GM18502 (cell line): Measurements from ENCODE around the gene ERC2.

Experiments used
- ATAC-seq: cut with Tn5 transposase; IDR thresholded peaks from one replicate; pipeline ENCODE4 v1.9.1; 2021; ENCODE audit warnings: mild to moderate bottlenecking; ENCODE audit not compliant: unreplicated experiment, poor library complexity

ERC2 gene

GRCh38 chr3:55562700-55563099, 905.6 kb downstream of the ERC2 start:
- ATAC-seq, result no peak

GRCh38 chr3:55559500-55560423, 908.5 kb downstream of the ERC2 start:
- no peak for ATAC-seq

DNA sequence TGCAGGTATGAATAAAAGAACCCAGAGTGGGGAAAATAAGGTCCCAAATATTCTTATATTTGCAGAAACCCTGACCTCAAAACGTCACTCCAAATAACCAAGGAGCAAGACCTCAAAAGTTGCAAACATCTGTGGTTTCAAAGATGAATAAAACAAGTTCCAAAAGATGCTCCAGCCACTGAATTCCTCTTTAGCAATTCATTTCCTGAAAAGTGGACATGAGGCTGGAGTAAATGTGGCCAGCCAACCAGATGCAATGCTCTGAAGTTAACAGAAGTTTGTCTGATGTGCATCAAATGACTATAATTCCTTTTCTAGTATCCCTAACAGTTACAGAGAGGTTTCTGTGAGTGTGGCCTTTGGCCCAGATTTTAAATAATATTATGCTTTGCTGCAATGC, 910.0 kb downstream of the ERC2 start:
- ATAC-seq, result no peak

DNA sequence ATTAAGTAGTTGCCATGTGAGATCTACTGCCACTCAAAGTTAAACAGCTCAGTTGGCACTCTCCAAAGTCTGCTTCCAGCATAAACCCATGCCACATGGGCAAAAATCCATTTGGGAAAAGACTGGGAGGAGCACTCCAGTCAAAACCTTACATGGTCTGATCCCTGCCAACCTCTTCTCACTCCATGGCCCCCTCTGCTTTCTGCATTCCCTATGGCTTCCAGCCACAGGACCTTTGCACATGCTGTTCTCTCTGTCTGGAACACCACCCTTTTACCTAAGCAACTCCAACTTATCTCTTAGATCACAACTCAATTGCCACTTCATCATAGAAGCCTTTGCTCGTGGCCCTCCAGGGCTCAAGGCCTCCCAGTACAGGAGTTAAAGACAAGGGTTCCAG, 910.7 kb downstream of the ERC2 start:
- no peak for ATAC-seq

GRCh38 chr3:55556619-55557537, 911.4 kb downstream of the ERC2 start:
- ATAC-seq, result no peak

DNA sequence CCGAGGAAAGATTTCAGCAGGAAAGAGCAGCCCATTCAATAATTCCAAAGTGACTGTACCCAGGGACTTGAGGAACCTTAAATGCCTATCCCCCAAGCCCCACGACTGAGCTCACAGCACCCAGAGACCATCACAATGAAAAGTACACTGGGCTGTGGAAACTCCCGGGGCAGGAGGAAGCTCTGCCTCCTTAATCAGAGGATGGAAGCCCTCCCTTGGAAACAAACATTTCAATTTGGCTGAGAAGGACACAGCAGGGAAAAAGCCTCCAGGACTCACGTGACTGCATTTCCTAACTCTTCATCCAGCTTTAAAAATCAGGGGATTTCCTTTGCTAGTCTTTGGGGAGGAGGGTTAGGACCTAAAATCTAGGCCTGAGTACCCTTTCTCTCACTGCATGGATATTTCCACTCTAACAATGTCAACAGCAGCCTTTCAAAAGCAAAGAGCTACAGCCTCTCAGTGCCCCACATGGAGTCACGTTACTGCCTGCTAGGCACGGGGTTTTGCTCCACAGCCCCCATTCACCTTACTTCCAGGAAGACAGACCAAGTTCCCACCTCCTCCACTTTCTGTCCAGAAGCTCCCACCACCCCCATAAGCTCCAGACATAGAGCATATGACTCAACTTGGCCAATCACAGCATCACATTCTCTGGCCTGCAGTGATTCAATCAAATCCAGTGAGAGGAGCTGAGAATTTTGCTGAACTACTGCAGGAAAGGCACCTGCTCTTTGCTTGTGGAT, 912.2 kb downstream of the ERC2 start:
- ATAC-seq, result no peak

- ATAC-seq, result no peak
Measured at GRCh38 chr3:55554634-55555425, 913.4 kb downstream of the ERC2 start.

DNA sequence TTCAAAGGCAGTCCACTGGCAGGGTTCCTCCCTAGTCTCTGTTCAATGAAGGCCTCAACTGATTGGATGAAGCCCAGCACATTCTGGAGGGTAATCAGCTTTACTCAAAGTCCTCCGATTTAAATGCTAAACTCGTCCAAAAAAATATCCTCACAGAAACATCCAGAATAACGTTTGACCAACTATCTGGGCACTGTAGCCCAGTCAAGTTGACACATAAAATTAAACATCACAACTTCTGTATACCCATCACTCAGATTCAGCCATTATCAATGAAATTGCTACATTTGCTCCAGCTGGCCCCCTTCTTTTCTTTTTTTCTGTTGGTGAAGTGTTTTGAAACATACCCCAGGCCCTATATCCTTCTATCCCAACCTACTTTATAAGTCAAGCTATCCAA, 916.6 kb downstream of the ERC2 start:
- no peak for ATAC-seq

DNA sequence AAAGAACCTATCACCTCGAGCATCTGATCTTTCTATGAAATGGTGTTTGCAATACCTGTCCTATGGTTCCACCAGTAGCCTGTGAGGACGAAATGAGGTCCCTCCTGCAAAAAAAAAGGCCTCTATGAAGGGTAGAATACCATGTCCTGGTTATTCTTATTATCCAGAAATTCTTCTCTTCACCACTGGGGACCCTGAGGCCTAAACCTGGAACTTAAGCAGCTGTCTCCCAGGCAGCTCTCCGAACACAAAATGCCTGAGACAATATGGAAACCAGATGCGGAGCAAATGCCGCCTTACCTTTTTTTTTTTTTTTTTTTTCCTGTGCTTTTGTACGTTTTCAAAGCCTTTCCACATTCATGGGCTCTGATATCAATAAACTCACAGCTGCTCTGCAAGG, 919.1 kb downstream of the ERC2 start:
- no peak for ATAC-seq

- no peak for ATAC-seq
Measured at GRCh38 chr3:55546866-55547669, 921.2 kb downstream of the ERC2 start.

- ATAC-seq, result no peak
Measured at GRCh38 chr3:55545995-55546394, 922.3 kb downstream of the ERC2 start.

GRCh38 chr3:55544219-55544618, 924.0 kb downstream of the ERC2 start:
- no peak for ATAC-seq

- no peak for ATAC-seq
Measured at GRCh38 chr3:55543181-55543614, 925.1 kb downstream of the ERC2 start.

GRCh38 chr3:55541456-55541855, 926.8 kb downstream of the ERC2 start:
- no peak for ATAC-seq

GRCh38 chr3:55541016-55541415, 927.3 kb downstream of the ERC2 start:
- no peak for ATAC-seq

DNA sequence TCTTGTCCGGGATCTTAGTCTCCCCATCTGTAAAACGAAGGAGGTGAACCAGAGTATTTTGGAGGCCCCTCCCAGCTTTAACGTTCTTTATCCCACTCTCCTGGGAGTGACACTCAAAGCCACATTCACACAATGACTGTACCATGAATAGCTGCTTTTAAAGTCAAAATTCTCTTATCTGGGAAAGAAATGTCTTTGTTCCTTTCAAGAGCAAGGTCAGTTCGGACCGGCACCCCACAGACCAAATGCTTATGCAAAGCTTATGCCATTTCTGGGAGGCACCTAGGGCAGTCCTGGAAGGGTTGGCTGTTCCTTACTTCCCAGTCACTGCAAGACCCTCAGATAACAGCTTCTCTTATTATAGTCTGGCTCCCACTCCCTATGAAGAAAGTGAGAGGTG, 927.7 kb downstream of the ERC2 start:
- no peak for ATAC-seq

GRCh38 chr3:55538158-55538557, 930.1 kb downstream of the ERC2 start:
- no peak for ATAC-seq

DNA sequence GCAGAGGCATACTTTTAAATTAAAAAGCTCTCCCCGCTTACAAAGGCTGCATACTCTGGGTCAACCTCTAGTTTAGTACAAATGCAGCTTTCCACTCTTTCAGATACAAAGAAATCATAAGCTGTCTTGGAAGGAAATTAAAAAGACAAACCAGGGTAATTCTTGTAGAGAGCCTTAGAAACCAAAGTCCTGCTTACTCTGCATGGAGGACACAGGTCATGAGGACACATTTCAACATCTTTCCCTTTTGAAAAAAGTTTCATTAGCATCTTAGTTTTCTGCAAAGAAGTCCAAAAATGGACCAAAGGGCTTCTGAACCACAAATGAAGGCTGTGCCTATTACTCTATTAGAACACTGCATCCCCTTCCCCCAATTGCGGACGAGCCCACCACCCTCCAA, 930.7 kb downstream of the ERC2 start:
- no peak for ATAC-seq

DNA sequence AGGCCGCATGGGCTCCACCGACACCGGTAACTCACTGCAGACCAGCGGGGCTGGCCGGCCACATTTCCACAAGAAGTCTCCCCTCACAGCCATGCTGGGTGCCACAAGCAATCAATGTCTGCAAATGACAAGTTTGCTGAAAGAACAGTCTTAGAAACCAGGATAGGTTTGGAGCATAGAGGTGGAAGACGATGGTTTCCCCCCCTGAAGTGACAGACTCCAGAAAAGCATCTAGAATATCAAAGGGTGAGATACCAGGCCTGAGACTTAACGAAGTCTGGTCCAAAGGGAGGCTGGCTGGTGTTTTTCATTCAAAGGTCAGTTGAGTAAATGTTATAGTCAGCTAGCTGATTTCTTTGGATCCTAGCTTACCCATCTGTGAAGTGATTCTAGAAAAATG, 931.1 kb downstream of the ERC2 start:
- ATAC-seq, result no peak
